GM20431 (cell line): ENCODE measurements around the gene MS4A3.
"Not testable (repeated sequence)": the region's sequence is repeated elsewhere in the genome, so short reads cannot be mapped to it uniquely, and the experiment has no call there.

ENCODE experiments used
- in situ Hi-C: fragments of 300-500 bp; cut with MseI, MboI; formaldehyde crosslinking; loops from one replicate; pipeline ENCODE4 v1.15.0; 2020; ENCODE audit warnings: low sequenced_read_pairs; ENCODE audit not compliant: unreplicated experiment

The MS4A3 gene, protein sequence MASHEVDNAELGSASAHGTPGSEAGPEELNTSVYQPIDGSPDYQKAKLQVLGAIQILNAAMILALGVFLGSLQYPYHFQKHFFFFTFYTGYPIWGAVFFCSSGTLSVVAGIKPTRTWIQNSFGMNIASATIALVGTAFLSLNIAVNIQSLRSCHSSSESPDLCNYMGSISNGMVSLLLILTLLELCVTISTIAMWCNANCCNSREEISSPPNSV

DNA sequence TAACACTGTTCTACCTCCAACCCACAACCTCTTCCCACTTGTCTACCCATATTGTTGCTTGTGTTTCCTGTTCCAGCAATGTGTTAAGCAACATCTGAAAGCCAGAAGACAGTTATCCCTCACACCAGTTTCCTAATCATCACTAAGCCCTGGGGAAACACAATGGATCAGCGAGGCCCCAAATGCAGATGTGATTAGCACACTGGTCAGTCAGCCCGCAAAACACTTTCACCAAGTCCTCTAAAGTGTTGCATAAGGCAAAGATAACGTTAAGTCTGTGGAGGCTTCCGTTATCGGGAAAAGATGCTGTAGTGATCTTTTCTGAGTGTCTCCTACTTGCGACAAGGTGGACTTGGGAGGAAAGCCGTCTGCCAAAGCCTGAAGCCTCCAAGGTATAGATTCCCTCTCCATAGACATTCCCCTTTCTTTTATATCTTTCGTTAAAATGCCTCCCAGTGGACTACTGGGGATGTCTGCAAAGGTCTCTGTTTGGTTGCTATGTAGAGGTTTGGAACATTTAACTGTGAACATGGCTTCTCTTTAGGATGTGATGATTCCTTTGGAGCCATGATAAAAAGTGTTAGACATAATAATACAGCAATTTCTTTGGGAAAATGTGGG lies at the start of gene MS4A3:
MS4A3 (plus strand) TSS at position 317 of the 621 bp plus-strand sequence. CDS start 4,496 bp downstream, outside the sequence.
- in situ Hi-C loops, result no loop called here

- in situ Hi-C loops, result no loop called here
Observed at GRCh38 chr11:60016881-60017280, 39.6 kb upstream of the MS4A3 start, which contains the start of gene OOSP4B. Gene OOSP4B, plus strand, starts transcription at chr11:60017181.

- in situ Hi-C loops, result no loop called here
Observed at GRCh38 chr11:60018058-60018457, 38.4 kb upstream of the MS4A3 start.

- in situ Hi-C loops, result not testable (repeated sequence)
Observed at GRCh38 chr11:60020376-60020775, 36.1 kb upstream of the MS4A3 start.

- in situ Hi-C loops, result no loop called here
Observed at GRCh38 chr11:60029015-60029632, 27.3 kb upstream of the MS4A3 start.

GRCh38 chr11:60040109-60040508 lies 16.4 kb upstream of the MS4A3 start, which contains the start of gene OOSP2:
Gene OOSP2, plus strand, starts transcription at chr11:60040409. Its CDS starts 51 bp downstream, at chr11:60040460.
- in situ Hi-C loops, result no loop called here

- in situ Hi-C loops, result not testable (repeated sequence)
Observed at GRCh38 chr11:60050422-60050821, 6.0 kb upstream of the MS4A3 start.

- in situ Hi-C loops, result not testable (repeated sequence)
Observed at GRCh38 chr11:60050839-60051238, 5.6 kb upstream of the MS4A3 start.

DNA sequence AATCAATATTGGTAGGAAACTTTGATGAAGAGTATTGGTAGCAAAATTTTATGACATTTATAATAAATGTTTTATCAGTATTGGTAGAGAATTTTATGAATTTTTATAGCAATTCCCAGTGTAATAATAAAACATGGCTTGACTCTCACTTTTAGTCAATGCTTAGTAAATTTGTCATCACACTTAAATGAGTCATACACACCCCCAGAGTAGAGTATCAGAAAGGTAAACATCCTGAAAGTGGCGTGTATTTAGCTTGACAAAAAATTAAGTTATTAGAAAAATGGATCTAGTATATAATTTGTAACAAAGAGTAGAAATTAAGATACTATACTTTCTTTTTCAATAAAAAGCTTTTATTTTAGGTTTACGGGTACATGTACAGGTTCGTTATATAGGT lies 2.6 kb downstream of the MS4A3 start:
- in situ Hi-C loops, result no loop called here

DNA sequence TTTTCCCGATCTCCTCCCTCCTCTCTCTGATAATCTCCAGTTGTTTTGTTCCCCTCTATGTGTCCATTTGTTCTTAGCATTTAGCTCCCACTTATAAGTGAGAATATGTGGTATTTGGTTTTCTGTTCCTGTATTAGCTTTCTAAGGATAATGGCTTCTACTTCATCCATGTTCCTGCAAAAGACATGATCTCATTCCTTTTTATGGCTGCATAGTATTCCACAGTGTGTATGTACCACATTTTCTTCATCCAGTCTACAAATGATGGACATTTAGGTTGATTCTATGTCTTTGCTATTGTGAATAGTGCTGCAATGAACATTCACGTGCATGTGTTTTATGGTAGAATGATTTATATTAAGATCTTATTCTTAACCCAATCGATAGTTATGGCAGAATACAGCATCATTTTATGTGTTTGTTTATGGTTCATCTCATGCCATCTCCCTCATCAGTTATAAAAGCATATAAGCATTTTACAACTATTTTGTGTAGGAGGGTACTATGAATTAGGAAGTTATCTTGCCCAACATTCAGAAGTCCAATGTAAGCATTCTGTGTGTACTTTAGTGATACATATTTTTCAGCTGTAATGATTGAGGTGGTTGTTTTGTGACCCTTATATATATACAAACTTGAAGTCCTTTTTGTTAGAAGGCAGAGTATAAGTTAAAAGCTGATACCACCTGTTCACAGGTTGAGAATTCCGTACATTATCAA lies 3.2 kb downstream of the MS4A3 start:
- in situ Hi-C loops, result no loop called here

- in situ Hi-C loops, result no loop called here
Observed at GRCh38 chr11:60064111-60064510, 7.6 kb downstream of the MS4A3 start.

- in situ Hi-C loops, result no loop called here
Observed at GRCh38 chr11:60065801-60066200, 9.3 kb downstream of the MS4A3 start.

DNA sequence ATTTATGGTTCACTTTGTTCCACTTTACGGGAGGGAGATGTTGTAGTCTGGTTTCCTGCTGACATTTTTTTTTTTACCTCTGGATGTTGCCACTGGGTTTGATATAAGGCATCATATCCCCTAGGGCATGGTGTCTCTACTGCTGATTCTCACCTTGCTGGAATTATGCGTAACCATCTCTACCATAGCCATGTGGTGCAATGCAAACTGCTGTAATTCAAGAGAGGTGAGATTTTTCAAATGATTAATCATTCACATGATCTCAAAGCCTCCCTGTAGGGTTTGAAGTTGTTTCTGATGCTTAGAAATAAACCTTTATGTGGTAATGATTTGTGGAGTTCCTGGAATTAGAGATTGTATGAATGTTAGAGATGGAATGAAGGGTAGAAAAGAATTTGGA lies 13.0 kb downstream of the MS4A3 start:
- in situ Hi-C loops, result no loop called here

DNA sequence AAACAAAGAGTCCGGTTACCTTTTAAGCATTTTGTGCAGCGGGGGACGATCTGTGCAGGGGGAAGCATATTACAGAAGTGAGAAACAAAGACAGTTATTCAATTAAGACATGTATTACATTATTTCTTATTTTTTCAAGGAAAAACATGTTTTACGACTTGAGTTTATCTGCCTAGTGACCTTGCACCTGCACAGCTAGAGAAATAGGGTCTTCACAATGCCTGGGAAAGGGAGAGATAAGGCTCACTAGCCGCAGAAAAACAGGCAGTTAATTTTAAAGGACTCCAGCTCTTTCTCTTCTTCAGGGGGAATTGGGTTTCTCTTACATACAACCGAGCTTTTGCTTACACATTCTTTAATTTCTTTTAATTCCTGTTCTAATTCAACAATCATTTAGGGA lies 15.2 kb downstream of the MS4A3 start:
- in situ Hi-C loops, result not testable (repeated sequence)

- in situ Hi-C loops, result no loop called here
Observed at GRCh38 chr11:60077216-60077817, 20.9 kb downstream of the MS4A3 start.

DNA sequence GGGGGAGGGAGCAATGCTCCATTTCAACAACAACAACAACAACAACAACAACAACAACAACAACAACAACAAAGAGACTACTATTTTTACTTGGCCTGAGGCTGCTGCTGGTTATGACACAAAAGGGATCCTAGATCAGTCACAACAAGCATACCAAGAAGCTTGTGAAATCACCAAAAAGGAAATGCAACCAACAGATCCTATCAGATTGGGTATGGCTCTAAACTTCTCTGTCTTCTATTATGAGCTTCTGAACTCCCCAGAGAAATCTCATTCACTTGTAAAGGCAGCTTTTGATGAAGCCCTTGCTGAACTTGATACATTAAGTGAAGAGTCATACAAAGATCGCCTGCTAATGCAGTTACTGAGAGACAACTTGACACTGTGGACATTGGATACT lies 21.5 kb downstream of the MS4A3 start:
- in situ Hi-C loops, result no loop called here

DNA sequence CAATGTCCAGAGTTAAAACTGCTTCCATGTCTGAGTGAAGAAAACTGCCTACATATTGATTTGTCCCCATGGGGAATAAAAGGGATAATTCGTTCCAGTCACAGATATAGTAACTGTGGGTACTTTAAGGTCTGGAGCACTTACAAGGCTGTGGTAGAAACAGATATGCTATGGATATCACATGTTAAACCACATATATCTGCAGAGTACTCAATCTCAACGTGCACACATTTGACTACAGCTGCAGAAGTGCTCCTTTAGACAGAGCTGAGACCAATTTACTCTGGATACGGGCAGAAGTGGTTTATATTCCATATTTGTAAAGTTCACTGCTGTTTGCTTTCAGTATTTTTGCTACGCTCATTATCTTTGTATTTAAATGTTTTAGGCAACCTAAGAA lies 22.3 kb downstream of the MS4A3 start:
- in situ Hi-C loops, result no loop called here

DNA sequence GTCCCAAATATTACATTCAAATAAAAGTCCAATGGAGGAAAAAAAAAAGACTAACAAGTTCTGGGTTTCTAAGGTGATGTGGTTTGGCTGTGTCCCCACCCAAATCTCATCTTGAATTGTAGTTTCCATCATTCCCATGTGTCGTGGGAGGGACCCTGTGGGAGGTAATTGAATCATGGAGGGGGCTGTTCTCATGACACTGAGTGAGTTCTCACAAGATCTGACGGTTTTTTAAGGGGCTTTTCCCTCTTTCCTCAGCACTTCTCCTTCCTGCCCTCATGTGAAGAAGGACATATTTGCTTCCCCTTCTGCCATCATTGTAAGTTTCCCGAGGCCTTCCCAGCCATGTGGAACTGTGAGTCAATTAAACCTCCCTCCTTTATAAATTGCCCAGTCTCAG lies 24.1 kb downstream of the MS4A3 start:
- in situ Hi-C loops, result no loop called here

GRCh38 chr11:60084631-60085273 lies 28.3 kb downstream of the MS4A3 start:
- in situ Hi-C loops, result no loop called here

GRCh38 chr11:60085909-60086308 lies 29.4 kb downstream of the MS4A3 start:
- in situ Hi-C loops, result no loop called here
